Left ventricle myocardium inferior (tissue), 1 donor: ENCODE measurements around the gene BTAF1. TPM values are rescaled to one million over a fixed set of nuclear protein-coding genes. Genes with fewer than 3 reads are reported as not detected.

Experiments used
- DNase-seq: peaks from one replicate; pipeline ENCODE4 v3.0.0-alpha.2; 2020
- H3K27ac ChIP-seq: fragments of 200-600 bp; replicated peaks from 2 replicates; pipeline ENCODE4 v1.8.0; 2021
- H3K27me3 ChIP-seq: fragments of 200-600 bp; 2 replicates; pipeline ENCODE4 v1.8.0; 2021; ENCODE audit warnings: low read depth
- H3K36me3 ChIP-seq: fragments of 200-600 bp; 2 replicates; pipeline ENCODE4 v1.8.0; 2021
- H3K4me1 ChIP-seq: fragments of 200-600 bp; 2 replicates; pipeline ENCODE4 v1.8.0; 2021
- H3K4me3 ChIP-seq: fragments of 200-600 bp; 2 replicates; pipeline ENCODE4 v1.8.0; 2021; ENCODE audit warnings: mild to moderate bottlenecking, moderate library complexity
- H3K9me3 ChIP-seq: fragments of 200-600 bp; replicated peaks from 2 replicates; pipeline ENCODE4 v1.8.0; 2021
- intact Hi-C: fragments of 100-400 bp; cut with micrococcal nuclease; formaldehyde crosslinking; loops from one replicate; pipeline ENCODE4 v1.11.0; 2022
- total RNA-seq: library from RNA; stranded (reverse); fragmentation: NEBNext Ultra II Directional; extraction: Animal tissue kit (Norgen Biotek cat#: 25700); gene quantifications from one replicate; pipeline ENCODE4 v1.2.1, GENCODE V29; 2021
- TF ChIP-seq, protein P1 (sequence below): fragments of 200-600 bp; IDR thresholded peaks from 2 replicates; pipeline ENCODE4 v1.8.0; 2021; ENCODE audit warnings: antibody characterized with exemption, mild to moderate bottlenecking, borderline replicate concordance
- donor health status: DM: no; HTN: yes; CAD: no; lungs with severe emphysema.

The BTAF1 gene
- total RNA-seq, 1 donor from 2014 or later: 11.7 TPM

DNA sequence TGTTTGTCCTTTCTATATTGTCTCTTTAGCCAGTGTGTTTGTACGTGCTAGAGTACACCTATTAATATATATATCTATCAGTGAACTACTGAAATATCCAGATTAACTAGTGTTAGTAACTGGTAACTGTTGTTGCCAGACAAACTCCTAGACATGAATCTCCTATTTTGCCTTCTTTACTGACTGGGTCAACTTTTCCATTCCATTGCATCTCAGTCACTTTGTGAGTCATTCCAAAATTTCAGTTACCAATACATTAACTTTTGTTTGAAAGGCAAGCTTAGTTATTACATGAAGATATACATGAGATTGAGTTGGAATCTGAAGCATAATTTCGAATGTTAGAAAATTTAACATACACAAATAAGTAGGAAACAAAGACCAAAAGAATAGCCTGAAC lies 51.4 kb downstream of the BTAF1 start:
- H3K27me3 ChIP-seq: no peaks in the 10 kb centered on the region
- intact Hi-C loops: no loop called here
- no peak overlapping the region for H3K4me3 ChIP-seq
- no peak overlapping the region for H3K27ac ChIP-seq
- DNase-seq: no peak
- no peaks in the 10 kb centered on the region for H3K9me3 ChIP-seq
- peaks cover 17% of the 10 kb centered on the region for H3K36me3 ChIP-seq
- TF ChIP-seq, protein P1, sequence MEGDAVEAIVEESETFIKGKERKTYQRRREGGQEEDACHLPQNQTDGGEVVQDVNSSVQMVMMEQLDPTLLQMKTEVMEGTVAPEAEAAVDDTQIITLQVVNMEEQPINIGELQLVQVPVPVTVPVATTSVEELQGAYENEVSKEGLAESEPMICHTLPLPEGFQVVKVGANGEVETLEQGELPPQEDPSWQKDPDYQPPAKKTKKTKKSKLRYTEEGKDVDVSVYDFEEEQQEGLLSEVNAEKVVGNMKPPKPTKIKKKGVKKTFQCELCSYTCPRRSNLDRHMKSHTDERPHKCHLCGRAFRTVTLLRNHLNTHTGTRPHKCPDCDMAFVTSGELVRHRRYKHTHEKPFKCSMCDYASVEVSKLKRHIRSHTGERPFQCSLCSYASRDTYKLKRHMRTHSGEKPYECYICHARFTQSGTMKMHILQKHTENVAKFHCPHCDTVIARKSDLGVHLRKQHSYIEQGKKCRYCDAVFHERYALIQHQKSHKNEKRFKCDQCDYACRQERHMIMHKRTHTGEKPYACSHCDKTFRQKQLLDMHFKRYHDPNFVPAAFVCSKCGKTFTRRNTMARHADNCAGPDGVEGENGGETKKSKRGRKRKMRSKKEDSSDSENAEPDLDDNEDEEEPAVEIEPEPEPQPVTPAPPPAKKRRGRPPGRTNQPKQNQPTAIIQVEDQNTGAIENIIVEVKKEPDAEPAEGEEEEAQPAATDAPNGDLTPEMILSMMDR: no peak
- H3K4me1 ChIP-seq: peaks cover 17% of the 10 kb centered on the region

DNA sequence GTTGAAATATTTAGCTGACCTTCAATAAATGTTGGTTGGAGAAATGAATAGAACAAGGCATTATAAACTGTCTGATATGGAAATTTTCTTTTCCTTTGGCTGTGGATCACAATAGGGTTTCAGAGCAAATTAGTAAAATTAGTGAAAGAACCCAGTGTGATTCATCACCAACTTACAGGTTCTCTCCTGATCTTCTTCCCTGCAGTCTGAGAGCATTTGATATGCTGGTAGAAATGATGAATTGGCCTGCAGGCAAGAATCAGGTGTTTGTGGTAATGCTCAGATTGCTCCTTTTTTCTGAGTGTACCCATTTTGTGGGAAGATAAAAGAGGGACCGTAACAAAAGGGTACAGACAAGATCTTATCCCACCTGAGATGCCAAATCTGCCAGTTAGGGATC lies 51.9 kb downstream of the BTAF1 start:
- Histone ChIP-seq H3K36me3 (peaks cover 12% of the 10 kb centered on the region), H3K4me3 (no peak overlapping the region), H3K27ac (no peak overlapping the region), H3K9me3 (no peaks in the 10 kb centered on the region), H3K4me1 (peaks cover 21% of the 10 kb centered on the region), H3K27me3 (no peaks in the 10 kb centered on the region)
- TF ChIP-seq, protein P1: no peak
- intact Hi-C loops: no loop called here
- no peak for DNase-seq

DNA sequence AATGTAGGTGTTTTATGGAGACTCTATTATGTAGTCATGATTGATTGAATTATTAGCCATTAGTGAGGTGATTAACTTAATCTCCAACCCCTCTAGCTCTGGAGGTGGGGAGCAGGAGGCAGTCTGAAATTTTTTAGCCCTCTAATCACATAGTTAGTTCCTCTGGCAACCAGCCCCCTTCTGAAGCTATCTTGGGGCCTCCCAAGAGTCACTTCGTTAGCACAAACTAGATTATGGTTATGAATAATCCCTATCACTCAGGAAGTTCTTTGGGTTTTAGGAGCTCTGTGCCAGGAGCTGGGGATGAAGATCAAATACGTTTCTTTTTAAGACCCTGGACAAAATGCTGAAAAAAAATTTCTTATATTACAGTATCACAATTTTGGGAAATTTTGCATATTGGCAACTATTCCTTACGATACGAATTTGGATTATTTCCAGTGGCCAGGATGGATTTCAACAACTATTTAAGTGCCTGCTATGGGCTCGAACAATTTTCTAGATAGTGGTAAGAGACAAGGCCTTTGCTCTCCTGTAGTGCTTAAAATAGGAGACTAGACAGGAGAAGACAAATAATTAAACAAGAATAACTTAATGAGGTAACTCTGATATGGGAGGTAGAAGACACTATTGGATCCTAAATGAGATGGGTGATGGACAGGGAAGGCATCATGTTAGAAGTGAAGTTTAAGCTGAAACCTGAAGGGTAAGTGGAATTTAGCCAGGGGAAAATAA lies 52.9 kb downstream of the BTAF1 start:
- no peak for DNase-seq
- TF ChIP-seq, protein P1: no peak
- Histone ChIP-seq H3K4me3 (no peak overlapping the region), H3K27ac (no peak overlapping the region), H3K36me3 (peaks cover 15% of the 10 kb centered on the region), H3K27me3 (no peaks in the 10 kb centered on the region), H3K4me1 (peaks cover 22% of the 10 kb centered on the region), H3K9me3 (no peaks in the 10 kb centered on the region)
- intact Hi-C loops: no loop called here

DNA sequence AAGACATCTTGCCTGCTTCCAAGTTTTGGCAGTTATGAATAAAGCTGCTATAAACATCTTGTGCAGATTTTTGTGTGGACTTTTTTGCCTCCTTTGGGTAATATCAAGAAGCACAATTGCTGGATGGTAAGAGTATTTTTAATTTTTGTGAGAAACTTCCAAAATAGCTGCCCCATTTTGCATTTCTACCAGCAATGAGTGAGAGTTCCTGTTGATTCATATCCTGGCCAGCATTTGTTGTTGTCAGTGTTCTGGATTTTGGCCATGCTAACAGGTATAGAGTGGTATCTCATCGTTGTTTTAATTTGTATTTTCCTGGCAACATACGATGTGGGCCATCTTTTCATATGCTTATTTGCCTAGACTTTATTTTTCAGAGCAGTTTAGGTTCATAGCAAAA lies 53.9 kb downstream of the BTAF1 start:
- TF ChIP-seq, protein P1: no peak

DNA sequence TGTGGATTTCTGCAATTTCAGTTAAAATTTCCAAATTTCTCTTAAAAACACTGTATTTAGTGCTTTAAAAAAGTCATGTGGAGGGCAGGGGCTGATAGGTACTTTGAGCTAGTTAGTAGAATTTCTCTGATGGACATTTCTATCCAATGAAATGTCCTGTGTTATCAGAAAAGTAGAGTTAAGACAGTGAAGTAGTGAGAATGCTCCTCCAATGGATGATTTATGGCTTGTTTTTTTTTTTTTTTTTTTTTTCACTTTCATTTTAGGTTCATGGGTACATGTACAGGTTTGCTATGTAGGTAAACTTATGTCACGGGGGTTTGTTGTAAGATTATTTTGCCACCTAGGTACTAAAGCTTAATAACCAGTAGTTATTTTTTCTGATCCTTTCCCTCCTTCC lies 55.0 kb downstream of the BTAF1 start:
- Histone ChIP-seq H3K9me3 (no peaks in the 10 kb centered on the region), H3K27ac (no peak overlapping the region), H3K36me3 (peaks cover 28% of the 10 kb centered on the region), H3K27me3 (no peaks in the 10 kb centered on the region), H3K4me1 (peaks cover 31% of the 10 kb centered on the region), H3K4me3 (no peak overlapping the region)
- DNase-seq: no peak
- TF ChIP-seq, protein P1: no peak
- intact Hi-C loops: no loop called here

More for the DNA sequence above, 53.9 kb downstream of the BTAF1 start:
- intact Hi-C loops: no loop called here
- Histone ChIP-seq H3K9me3 (no peaks in the 10 kb centered on the region), H3K4me1 (peaks cover 22% of the 10 kb centered on the region), H3K27me3 (no peaks in the 10 kb centered on the region), H3K27ac (no peak overlapping the region), H3K4me3 (no peak overlapping the region), H3K36me3 (peaks cover 18% of the 10 kb centered on the region)
- no peak for DNase-seq
